ENCODE results near the gene GPAM.
"Not testable (repeated sequence)": the region's sequence is repeated elsewhere in the genome, so short reads cannot be mapped to it uniquely, and the experiment has no call there.

GPAM gene

DNA sequence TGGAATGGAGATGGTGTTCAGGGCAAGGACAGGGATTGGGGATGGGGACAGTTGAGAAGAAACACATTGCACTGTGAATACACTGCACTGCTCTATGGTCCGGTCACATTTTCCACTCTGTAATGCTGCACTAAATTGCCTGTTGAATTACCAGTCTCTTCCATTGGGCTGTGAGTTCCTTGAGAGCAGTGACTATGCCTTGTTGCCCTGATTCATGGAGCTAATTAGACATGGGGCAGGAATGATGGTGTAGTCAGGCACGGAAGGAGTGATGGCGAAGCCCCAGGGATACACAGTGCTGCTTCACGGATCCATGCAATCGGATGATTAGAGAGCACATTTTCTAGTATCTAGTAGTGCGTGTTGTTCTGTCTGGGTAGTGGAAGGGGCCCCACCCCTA is 25.4 kb upstream of the GPAM start:
- DNase-seq (ENCODE audit: low spot score) = no peak
- TF ChIP-seq, protein P1, sequence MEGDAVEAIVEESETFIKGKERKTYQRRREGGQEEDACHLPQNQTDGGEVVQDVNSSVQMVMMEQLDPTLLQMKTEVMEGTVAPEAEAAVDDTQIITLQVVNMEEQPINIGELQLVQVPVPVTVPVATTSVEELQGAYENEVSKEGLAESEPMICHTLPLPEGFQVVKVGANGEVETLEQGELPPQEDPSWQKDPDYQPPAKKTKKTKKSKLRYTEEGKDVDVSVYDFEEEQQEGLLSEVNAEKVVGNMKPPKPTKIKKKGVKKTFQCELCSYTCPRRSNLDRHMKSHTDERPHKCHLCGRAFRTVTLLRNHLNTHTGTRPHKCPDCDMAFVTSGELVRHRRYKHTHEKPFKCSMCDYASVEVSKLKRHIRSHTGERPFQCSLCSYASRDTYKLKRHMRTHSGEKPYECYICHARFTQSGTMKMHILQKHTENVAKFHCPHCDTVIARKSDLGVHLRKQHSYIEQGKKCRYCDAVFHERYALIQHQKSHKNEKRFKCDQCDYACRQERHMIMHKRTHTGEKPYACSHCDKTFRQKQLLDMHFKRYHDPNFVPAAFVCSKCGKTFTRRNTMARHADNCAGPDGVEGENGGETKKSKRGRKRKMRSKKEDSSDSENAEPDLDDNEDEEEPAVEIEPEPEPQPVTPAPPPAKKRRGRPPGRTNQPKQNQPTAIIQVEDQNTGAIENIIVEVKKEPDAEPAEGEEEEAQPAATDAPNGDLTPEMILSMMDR (conservative IDR thresholded peaks at IDR 0.05; ENCODE audit: low read depth) = no peak
- ChIA-PET CTCF (no interaction called here), POLR2A (ENCODE audit: low non-redundant PET) (no interaction called here)
- H3K27ac ChIP-seq = no peak overlapping the region

DNA sequence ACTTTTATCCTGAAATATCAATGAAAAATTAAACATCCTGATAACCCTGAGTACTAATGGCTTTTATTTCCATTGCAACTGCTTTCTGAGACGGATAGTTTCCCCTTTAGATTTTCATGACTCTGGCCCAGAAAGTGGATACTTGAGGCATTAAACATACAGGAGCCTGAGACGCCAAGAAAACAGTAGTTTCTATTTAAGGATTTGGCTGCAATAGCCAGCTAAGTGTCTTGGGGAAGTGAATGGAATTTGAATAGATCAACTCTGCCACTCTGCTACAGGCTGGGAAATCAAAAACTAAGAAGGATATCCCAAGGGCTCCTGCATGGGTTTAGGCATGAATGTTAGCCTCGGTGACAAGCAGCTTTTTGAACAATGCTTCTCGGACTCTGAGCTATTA is 24.7 kb upstream of the GPAM start:
- DNase-seq (ENCODE audit: low spot score) = no peak
- ChIA-PET CTCF (no interaction called here), POLR2A (ENCODE audit: low non-redundant PET) (no interaction called here)
- TF ChIP-seq, protein P1 (conservative IDR thresholded peaks at IDR 0.05; ENCODE audit: low read depth) = no peak
- no peak overlapping the region for H3K27ac ChIP-seq

DNA sequence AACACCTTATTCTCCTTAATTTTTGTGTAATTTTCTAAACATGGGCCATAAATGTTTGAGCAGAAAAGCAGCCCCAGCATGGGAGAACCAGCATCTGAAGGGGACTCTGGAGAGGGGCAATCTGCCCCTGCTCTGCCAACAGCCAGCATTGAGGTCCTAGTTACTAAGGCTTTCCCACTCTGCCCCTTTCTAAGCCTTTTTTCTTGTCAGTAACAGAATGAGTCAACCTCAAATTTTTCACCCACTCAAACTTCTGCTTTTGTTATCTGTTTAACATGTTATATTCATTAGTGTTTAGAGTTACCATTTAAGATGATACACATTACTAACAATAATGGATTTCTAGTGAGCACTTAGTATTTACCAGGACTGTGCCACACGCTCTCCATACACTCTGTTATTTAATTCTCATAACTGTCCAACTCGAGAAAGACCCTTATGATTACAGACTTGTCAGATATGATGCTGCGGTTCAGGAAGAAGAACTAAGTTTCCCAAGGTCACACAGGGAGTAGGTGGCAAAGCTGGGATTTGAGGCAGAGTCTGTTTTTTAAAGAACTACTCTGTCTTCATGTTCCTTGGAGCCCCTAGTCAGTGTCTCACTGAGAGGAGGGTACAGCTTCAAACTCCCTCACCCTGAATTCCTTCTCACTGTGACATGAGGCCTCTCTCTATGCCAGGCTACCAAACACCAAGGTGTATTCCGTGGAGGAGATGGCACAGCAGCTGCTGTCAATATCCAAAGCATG is 19.9 kb upstream of the GPAM start:
- ChIA-PET POLR2A (ENCODE audit: low non-redundant PET) (no interaction called here), CTCF (no interaction called here)
- H3K27ac ChIP-seq = no peak overlapping the region
- TF ChIP-seq, protein P1 (conservative IDR thresholded peaks at IDR 0.05; ENCODE audit: low read depth) = no peak
- DNase-seq (ENCODE audit: low spot score) = no peak

DNA sequence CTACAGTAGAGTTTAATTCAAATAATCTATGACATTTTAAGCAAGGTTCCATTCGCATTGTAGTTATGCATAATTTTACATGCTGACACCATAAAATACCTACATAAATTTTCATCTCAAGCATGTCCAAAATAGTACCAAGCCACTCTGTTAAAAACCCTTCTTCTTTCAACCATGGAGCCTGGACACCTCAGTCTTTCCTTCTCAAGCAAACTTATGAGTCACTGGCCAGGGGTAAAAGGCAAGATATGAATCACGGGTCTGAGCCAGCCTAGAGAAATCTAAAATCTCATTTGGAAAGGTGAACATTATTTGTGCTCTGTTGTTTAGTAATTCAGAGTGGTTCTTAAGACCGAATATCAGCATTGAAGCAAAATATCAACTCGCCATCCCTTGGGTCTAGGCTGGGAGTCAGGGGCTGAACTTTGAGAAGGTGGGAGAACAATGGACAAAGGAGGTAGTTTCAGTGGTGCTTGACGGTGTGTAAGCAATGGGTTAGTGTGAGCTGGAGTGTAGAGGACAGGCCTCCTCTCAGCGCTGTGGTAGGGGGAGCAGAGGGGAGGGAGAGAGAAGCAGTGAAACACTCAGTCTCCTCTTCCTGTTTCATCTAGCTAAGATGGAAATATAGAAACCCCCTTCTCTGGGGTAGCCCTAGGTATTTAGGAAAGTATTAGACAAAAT is 19.1 kb upstream of the GPAM start:
- peak; percentile 78 for DNase-seq (ENCODE audit: low spot score)
- H3K27ac ChIP-seq = no peak overlapping the region
- TF ChIP-seq, protein P1 (conservative IDR thresholded peaks at IDR 0.05; ENCODE audit: low read depth) = no peak
- ChIA-PET POLR2A (ENCODE audit: low non-redundant PET) (no interaction called here), CTCF (no interaction called here)

DNA sequence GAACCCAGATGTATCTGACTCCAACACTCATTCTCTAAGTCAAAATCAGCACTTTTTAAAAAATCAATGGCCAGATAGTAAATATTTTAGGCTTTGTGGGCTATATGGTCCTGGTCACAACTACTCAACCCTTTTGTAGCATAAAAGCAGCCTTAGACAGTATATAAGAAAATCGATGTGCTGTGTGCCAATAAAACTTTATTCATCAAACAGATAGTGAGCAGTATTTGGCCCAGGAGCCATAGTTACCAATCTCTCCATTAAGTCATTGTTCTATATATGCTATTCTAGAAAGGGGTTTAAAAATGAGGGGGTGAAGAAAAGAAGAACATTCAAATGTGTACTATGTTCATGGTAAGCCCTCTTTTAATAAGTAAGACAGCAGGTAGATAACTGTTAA is 18.5 kb upstream of the GPAM start:
- TF ChIP-seq, protein P1 (conservative IDR thresholded peaks at IDR 0.05; ENCODE audit: low read depth) = no peak
- H3K27ac ChIP-seq = no peak overlapping the region
- ChIA-PET CTCF (no interaction called here), POLR2A (ENCODE audit: low non-redundant PET) (no interaction called here)
- DNase-seq (ENCODE audit: low spot score) = no peak

DNA sequence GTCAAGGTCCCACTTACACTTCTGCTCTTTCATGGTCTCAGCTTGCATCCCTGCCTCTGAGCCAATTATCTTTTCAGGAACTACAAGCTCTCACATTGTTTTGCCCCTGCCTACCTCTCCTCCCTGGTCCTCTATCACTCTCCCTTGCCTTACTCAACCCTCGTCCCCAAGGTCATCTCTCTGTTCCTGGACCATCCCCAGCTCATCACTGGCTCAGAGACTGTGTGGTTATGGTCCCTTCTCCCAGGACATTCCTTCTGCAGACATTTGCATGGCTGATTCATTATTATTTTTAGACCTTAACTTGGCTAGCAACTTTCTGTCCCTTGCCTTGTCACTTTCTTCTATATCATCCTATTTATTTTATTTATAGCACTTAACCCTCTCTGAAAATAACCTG is 17.8 kb upstream of the GPAM start:
- TF ChIP-seq, protein P1 (conservative IDR thresholded peaks at IDR 0.05; ENCODE audit: low read depth) = no peak
- H3K27ac ChIP-seq = no peak overlapping the region
- CTCF ChIA-PET = no interaction called here
- DNase-seq (ENCODE audit: low spot score) = no peak
- POLR2A ChIA-PET (ENCODE audit: low non-redundant PET) = no interaction called here

DNA sequence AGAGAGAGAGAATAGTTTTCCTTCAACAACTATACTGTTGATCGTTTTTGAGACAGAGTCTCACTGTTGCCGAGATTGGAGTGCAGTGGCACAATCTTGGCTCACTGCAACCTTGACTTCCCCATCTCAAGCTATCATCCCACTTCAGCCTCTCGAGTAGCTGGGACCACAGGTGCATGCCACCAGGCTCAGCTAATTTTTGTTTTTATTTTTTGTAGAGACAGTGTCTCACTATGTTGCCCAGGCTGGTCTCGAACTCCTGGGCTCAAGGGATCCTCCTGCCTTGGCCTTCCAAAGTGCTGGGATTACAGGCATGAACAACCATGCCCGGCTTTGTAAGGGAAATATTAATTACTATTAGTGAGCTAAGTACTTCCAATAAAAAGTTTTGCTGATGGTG is 16.7 kb upstream of the GPAM start:
- H3K27ac ChIP-seq; DNase-seq (ENCODE audit: low spot score); POLR2A ChIA-PET (ENCODE audit: low non-redundant PET); CTCF ChIA-PET: not testable (repeated sequence)

DNA sequence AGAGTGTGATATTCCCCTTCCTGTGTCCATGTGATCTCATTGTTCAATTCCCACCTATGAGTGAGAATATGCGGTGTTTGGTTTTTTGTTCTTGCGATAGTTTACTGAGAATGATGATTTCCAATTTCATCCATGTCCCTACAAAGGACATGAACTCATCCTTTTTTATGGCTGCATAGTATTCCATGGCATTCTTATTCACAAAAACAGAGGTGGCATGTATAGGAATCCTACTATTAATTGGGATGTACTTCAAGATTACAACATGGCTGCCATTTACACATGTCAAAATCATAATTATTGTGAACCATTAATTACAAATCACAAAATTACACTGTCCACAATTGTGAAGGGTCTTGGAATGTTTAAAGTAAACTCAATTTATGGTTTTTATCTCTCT is 14.1 kb upstream of the GPAM start:
- H3K27ac ChIP-seq; DNase-seq (ENCODE audit: low spot score); POLR2A ChIA-PET (ENCODE audit: low non-redundant PET): not testable (repeated sequence)
- CTCF ChIA-PET = interaction anchor here (1.3 kb wide), 1 partner anchor 61 kb away, joined by 4 read pairs; no protein-coding TSS in a partner anchor
